H1 (cell line): ENCODE results near the gene PTGIS. TPM values are rescaled to one million over a fixed set of nuclear protein-coding genes. Genes with fewer than 3 reads are reported as not detected.

ENCODE experiments used
- CTCF ChIA-PET: fragments of 300-600 bp; sonication (Branson Sonifier 250); formaldehyde crosslinking; loops from one replicate; lab custom pipeline; 2021; ENCODE audit not compliant: partially characterized antibody; lab: Charles Lee
- POLR2A ChIA-PET: fragments of 300-600 bp; sonication (Branson Sonifier 250); formaldehyde crosslinking; loops from one replicate; lab custom pipeline; 2021; ENCODE audit warnings: inconsistent platforms; ENCODE audit not compliant: partially characterized antibody; lab: Charles Lee
- DNase-seq, 2 experiments: peaks; one replicate each; pipeline versions ENCODE4 v3.0.0 to v3.0.0-alpha.2; 2010 to 2022; ENCODE audit warnings: low spot score in 2 of 2, low read depth in 1 of 2, mixed read lengths in 1 of 2
- FAIRE-seq: peaks from 2 replicates; lab custom pipeline; 2011; peaks lifted over from hg19 to GRCh38; lab: Jason Lieb, UNC
- H2AFZ ChIP-seq: 2 replicates; pipeline ENCODE4 v1.8.1; 2012; ENCODE audit warnings: low read length, inconsistent platforms
- H2AK5ac ChIP-seq: 2 replicates; pipeline ENCODE4 v1.6.1; 2013; ENCODE audit warnings: low read depth, low read length
- H2BK120ac ChIP-seq: replicated peaks from 2 replicates; pipeline ENCODE3; 2013; ENCODE audit warnings: low read depth, low read length, inconsistent platforms
- H2BK12ac ChIP-seq: 2 replicates; pipeline ENCODE4 v1.6.1; 2013; ENCODE audit warnings: low read depth, low read length
- H2BK15ac ChIP-seq: 2 replicates; pipeline ENCODE4 v1.6.1; 2013; ENCODE audit warnings: low read length
- H2BK20ac ChIP-seq: 2 replicates; pipeline ENCODE4 v1.6.1; 2013; ENCODE audit warnings: low read length
- H2BK5ac ChIP-seq: 2 replicates; pipeline ENCODE4 v1.6.1; 2013; ENCODE audit warnings: low read depth, low read length
- H3K14ac ChIP-seq: 2 replicates; pipeline ENCODE4 v1.6.1; 2013; ENCODE audit warnings: inconsistent platforms; ENCODE audit not compliant: insufficient read length
- H3K18ac ChIP-seq: 2 replicates; pipeline ENCODE4 v1.6.1; 2013; ENCODE audit warnings: low read length; ENCODE audit errors: extremely low read depth
- H3K23ac ChIP-seq: 2 replicates; pipeline ENCODE4 v1.6.1; 2013; ENCODE audit warnings: inconsistent platforms; ENCODE audit not compliant: insufficient read length
- H3K23me2 ChIP-seq: 2 replicates; pipeline ENCODE4 v1.6.1; 2013; ENCODE audit warnings: low read depth, low read length
- H3K27ac ChIP-seq: 2 replicates; pipeline ENCODE4 v1.6.1; 2011; ENCODE audit warnings: low read depth, low read length, inconsistent platforms
- H3K27me3 ChIP-seq, 4 experiments: replicated peaks in 1 of 4; 1 replicate in 1 of 4; 2 replicates in 3 of 4; pipeline versions ENCODE4 v1.6.1 to v1.8.1; 2011 to 2013; ENCODE audit warnings: low read length in 3 of 4, mild to moderate bottlenecking in 3 of 4, inconsistent platforms in 2 of 4, mixed read lengths in 2 of 4, moderate library complexity in 1 of 4; ENCODE audit not compliant: control insufficient read depth in 3 of 4, insufficient read depth in 3 of 4; ENCODE audit errors: extremely low read depth in 1 of 4
- H3K36me3 ChIP-seq, 4 experiments: 2 replicates each; pipeline versions ENCODE4 v1.6.1 to v1.8.1; 2011 to 2013; ENCODE audit warnings: mild to moderate bottlenecking in 4 of 4, low read length in 3 of 4, moderate library complexity in 2 of 4, control low read depth in 1 of 4, inconsistent platforms in 1 of 4; ENCODE audit not compliant: insufficient read depth in 4 of 4, control insufficient read depth in 2 of 4
- H3K4ac ChIP-seq: replicated peaks from 2 replicates; pipeline ENCODE3; 2013; ENCODE audit warnings: low read length, low read depth, mixed read lengths, inconsistent platforms; ENCODE audit not compliant: insufficient read length
- H3K4me1 ChIP-seq, 4 experiments: replicated peaks in 1 of 4; 1 replicate in 1 of 4; 2 replicates in 3 of 4; pipeline versions ENCODE4 v1.6.1 to v1.8.1; 2011 to 2013; ENCODE audit warnings: low read length in 3 of 4, inconsistent platforms in 2 of 4, mixed read lengths in 1 of 4; ENCODE audit not compliant: insufficient read depth in 4 of 4, control insufficient read depth in 3 of 4
- H3K4me2 ChIP-seq, 2 experiments: 2 replicates each; pipeline versions ENCODE4 v1.6.1 to v1.8.1; 2011 to 2013; ENCODE audit warnings: low read depth in 2 of 2, low read length in 2 of 2, control low read depth in 1 of 2, inconsistent platforms in 1 of 2, mild to moderate bottlenecking in 1 of 2; ENCODE audit not compliant: insufficient read depth in 1 of 2
- H3K4me3 ChIP-seq, 4 experiments: fragments of 200-600, 300-600 bp in 1 of 4; sonication (generic), shearing (Covaris generic), sonication (Bioruptor Twin) in 1 of 4; 2 replicates each; pipeline versions ENCODE4 v1.5.1 to v1.8.1; 2011 to 2016; ENCODE audit warnings: low read length in 4 of 4, low read depth in 3 of 4, control low read depth in 2 of 4, inconsistent platforms in 2 of 4, mild to moderate bottlenecking in 2 of 4, mixed read lengths in 1 of 4, moderate library complexity in 1 of 4; ENCODE audit not compliant: insufficient read depth in 2 of 4; ENCODE audit errors: extremely low read depth in 1 of 4
- H3K56ac ChIP-seq: replicated peaks from 2 replicates; pipeline ENCODE3; 2013; ENCODE audit warnings: low read depth, mild to moderate bottlenecking, mixed read lengths, low read length, inconsistent platforms; ENCODE audit not compliant: insufficient read length
- H3K79me1 ChIP-seq: 2 replicates; pipeline ENCODE4 v1.6.1; 2013; ENCODE audit warnings: low read depth, low read length, control low read depth
- H3K79me2 ChIP-seq, 2 experiments: 2 replicates each; pipeline versions ENCODE4 v1.6.1 to v1.8.1; 2012 to 2013; ENCODE audit warnings: low read length in 2 of 2, mild to moderate bottlenecking in 2 of 2, inconsistent platforms in 1 of 2; ENCODE audit not compliant: insufficient read depth in 2 of 2, control insufficient read depth in 1 of 2
- H3K9ac ChIP-seq, 4 experiments: replicated peaks in 1 of 4; 1 replicate in 1 of 4; 2 replicates in 3 of 4; pipeline versions ENCODE4 v1.6.1 to v1.8.1; 2011 to 2013; ENCODE audit warnings: low read depth in 3 of 4, low read length in 3 of 4, control low read depth in 2 of 4, mild to moderate bottlenecking in 2 of 4, moderate library complexity in 2 of 4, inconsistent platforms in 1 of 4; ENCODE audit errors: extremely low read depth in 1 of 4
- H3K9me3 ChIP-seq, 2 experiments: 2 replicates each; pipeline versions ENCODE4 v1.6.1 to v1.8.1; 2012 to 2013; ENCODE audit warnings: mild to moderate bottlenecking in 2 of 2, moderate library complexity in 2 of 2, control low read depth in 1 of 2, inconsistent platforms in 1 of 2, low read depth in 1 of 2, low read length in 1 of 2, mixed read lengths in 1 of 2; ENCODE audit not compliant: insufficient read depth in 2 of 2
- H4K20me1 ChIP-seq, 2 experiments: replicated peaks in 1 of 2; 2 replicates each; pipeline versions ENCODE3 to v1.8.1; 2011 to 2013; ENCODE audit warnings: inconsistent platforms in 2 of 2, low read length in 2 of 2, mild to moderate bottlenecking in 1 of 2; ENCODE audit not compliant: insufficient read depth in 2 of 2, control insufficient read depth in 1 of 2
- H4K5ac ChIP-seq: 2 replicates; pipeline ENCODE4 v1.6.1; 2013; ENCODE audit warnings: low read length, low read depth, mixed read lengths, inconsistent platforms; ENCODE audit not compliant: insufficient read length
- H4K8ac ChIP-seq: 2 replicates; pipeline ENCODE4 v1.8.0; 2013; ENCODE audit warnings: mild to moderate bottlenecking, moderate library complexity, low read length, inconsistent platforms; ENCODE audit not compliant: insufficient read depth; ENCODE audit errors: extremely low read depth
- H4K91ac ChIP-seq: replicated peaks from 2 replicates; pipeline ENCODE3; 2013; ENCODE audit warnings: low read length, mixed read lengths, inconsistent platforms; ENCODE audit not compliant: insufficient read length
- BACH1 ChIP-seq: IDR thresholded peaks from 2 replicates; pipeline ENCODE4 v1.6.1; 2012; ENCODE audit warnings: low read length, improper control_type of control experiment
- BCL11A ChIP-seq, 2 experiments: IDR thresholded peaks; one replicate each; pipeline ENCODE4 v1.6.1; 2011; ENCODE audit warnings: low read depth in 2 of 2, low read length in 2 of 2, mild to moderate bottlenecking in 2 of 2
- CBX8 ChIP-seq: fragments of 300-800, 300-1000 bp; sonication (generic); IDR thresholded peaks from 2 replicates; pipeline ENCODE4 v1.7.1; 2016; ENCODE audit warnings: low read depth, low read length, borderline replicate concordance
- CTBP2 ChIP-seq: IDR thresholded peaks from 2 replicates; pipeline ENCODE4 v1.7.0; 2011; ENCODE audit warnings: borderline replicate concordance, mild to moderate bottlenecking, moderate library complexity, mixed read lengths, low read length; ENCODE audit not compliant: insufficient read depth, insufficient read length
- JUN ChIP-seq: IDR thresholded peaks from 2 replicates; pipeline ENCODE4 v1.6.1; 2011; ENCODE audit warnings: low read depth, mild to moderate bottlenecking, improper control_type of control experiment, low read length
- POLR2AphosphoS5 ChIP-seq: IDR thresholded peaks from 2 replicates; pipeline ENCODE4 v1.6.1; 2011; ENCODE audit warnings: low read depth, low read length
- SIN3A ChIP-seq, 2 experiments: IDR thresholded peaks in 1 of 2; conservative IDR thresholded peaks in 1 of 2; 2 replicates each; pipeline ENCODE4 v1.6.1; 2011 to 2012; ENCODE audit warnings: low read length in 2 of 2, improper control_type of control experiment in 1 of 2, low read depth in 1 of 2, mild to moderate bottlenecking in 1 of 2
- TBP ChIP-seq: IDR thresholded peaks from 2 replicates; pipeline ENCODE4 v1.6.1; 2011; ENCODE audit warnings: low read depth, low read length, improper control_type of control experiment
- WGBS, 2 experiments: shearing (Covaris generic) in 1 of 2; methylation state at CpG; one replicate each; pipeline versions ENCODE4 v1.1.6 to v1.1.7; 2013 to 2015; ENCODE audit warnings: low lambda C conversion rate in 2 of 2, mixed read lengths in 2 of 2, inconsistent platforms in 1 of 2, low coverage in 1 of 2, missing lambda C conversion rate in 1 of 2; ENCODE audit not compliant: insufficient replicate concordance in 2 of 2, insufficient coverage in 1 of 2, insufficient read length in 1 of 2; ENCODE audit errors: extremely low coverage in 1 of 2, missing lambda C conversion rate in 1 of 2; 5-methylcytosine and 5-hydroxymethylcytosine counted together
- polyA plus RNA-seq, 7 experiments: library from polyadenylated mRNA; depleted of rRNA in 3 of 7; stranded (reverse) in 5 of 7; unstranded in 2 of 7; fragments of >200 nt in 5 of 7; fragments of 200-250 nt in 2 of 7; gene quantifications; 1 replicate in 5 of 7; 2 replicates in 1 of 7; 4 replicates in 1 of 7; pipeline versions ENCODE4 v1.2.1 to v1.2.3, GENCODE V29; 2011 to 2013; ENCODE audit warnings: missing spikeins in 2 of 7, mixed read lengths in 2 of 7
- total RNA-seq: library from RNA; stranded (reverse); fragmentation: NEBNext Ultra II Directional; extraction: Animal tissue kit (Norgen Biotek cat#: 25700); gene quantifications from 2 replicates; pipeline ENCODE4 v1.2.1, GENCODE V29; 2021
- TF ChIP-seq, protein P1 (sequence below): IDR thresholded peaks from 2 replicates; pipeline ENCODE4 v1.6.1; 2011; ENCODE audit warnings: low read length, improper control_type of control experiment
- TF ChIP-seq, protein P2 (sequence below): IDR thresholded peaks from 2 replicates; pipeline ENCODE4 v1.6.1; 2012; ENCODE audit warnings: low read length, inconsistent platforms

PTGIS gene
- total and polyA plus RNA-seq, 2 of the 8 experiments (the other 6 are each of a cell fraction or from before 2014, with no cell fraction given): 29.9 to 35.5 TPM

DNA sequence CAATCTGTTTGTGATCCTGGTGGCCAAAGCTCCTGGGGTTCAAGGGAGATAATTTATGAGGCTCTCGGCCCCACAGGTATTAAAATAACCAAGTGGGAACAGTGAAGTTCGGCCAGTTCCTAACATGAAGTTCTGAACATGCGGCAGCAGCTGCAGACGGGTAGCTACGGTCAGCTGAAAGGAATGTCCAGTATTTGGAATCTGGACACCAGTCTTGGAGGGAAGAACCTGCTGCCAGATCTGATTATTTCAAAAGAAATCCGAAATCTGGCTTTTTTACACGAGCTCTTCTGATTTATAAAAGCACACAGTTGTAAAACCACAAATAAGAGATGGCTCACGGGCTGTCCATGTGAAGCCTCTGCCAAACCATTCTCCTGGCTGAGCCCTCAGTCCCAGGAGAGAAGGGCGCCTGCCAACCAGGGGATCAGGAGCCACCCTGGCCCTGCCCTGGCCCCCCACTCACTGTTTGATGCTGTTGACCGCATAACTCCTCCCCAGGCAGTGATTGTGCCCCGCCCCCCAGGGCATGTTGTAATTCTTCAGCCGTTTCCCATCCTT lies 57.3 kb downstream of the PTGIS start:
- 94% methylated on average over 12 of the region's 12 CpGs; no CpG with 5 or more reads in 1 of the 2 experiments for WGBS, 2 experiments
- no peaks in the 10 kb centered on the region for H3K9me3 ChIP-seq
- no peaks in the 10 kb centered on the region for H3K79me2 ChIP-seq
- TF ChIP-seq CTBP2: no peak
- no peak for TF ChIP-seq BACH1
- no peak for TF ChIP-seq SIN3A (conservative IDR thresholded peaks at IDR 0.05 in 1 of 2, IDR thresholded peaks at IDR 0.05 in 1 of 2; ENCODE audit: low read depth in 1 of 2, low read length in 2 of 2)
- no peak for TF ChIP-seq TBP
- TF ChIP-seq, protein P1, sequence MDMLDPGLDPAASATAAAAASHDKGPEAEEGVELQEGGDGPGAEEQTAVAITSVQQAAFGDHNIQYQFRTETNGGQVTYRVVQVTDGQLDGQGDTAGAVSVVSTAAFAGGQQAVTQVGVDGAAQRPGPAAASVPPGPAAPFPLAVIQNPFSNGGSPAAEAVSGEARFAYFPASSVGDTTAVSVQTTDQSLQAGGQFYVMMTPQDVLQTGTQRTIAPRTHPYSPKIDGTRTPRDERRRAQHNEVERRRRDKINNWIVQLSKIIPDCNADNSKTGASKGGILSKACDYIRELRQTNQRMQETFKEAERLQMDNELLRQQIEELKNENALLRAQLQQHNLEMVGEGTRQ: no peak
- no peak for TF ChIP-seq POLR2AphosphoS5
- TF ChIP-seq CBX8: no peak
- TF ChIP-seq JUN: no peak
- TF ChIP-seq BCL11A (IDR thresholded peaks at IDR 0.05; ENCODE audit: low read depth in 2 of 2, low read length in 2 of 2): no peak
- TF ChIP-seq, protein P2, sequence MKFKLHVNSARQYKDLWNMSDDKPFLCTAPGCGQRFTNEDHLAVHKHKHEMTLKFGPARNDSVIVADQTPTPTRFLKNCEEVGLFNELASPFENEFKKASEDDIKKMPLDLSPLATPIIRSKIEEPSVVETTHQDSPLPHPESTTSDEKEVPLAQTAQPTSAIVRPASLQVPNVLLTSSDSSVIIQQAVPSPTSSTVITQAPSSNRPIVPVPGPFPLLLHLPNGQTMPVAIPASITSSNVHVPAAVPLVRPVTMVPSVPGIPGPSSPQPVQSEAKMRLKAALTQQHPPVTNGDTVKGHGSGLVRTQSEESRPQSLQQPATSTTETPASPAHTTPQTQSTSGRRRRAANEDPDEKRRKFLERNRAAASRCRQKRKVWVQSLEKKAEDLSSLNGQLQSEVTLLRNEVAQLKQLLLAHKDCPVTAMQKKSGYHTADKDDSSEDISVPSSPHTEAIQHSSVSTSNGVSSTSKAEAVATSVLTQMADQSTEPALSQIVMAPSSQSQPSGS: no peak

More for the DNA sequence above, 57.3 kb downstream of the PTGIS start:
- no peak overlapping the region for H2BK20ac ChIP-seq
- no peak overlapping the region for H3K4ac ChIP-seq
- H3K79me1 ChIP-seq: no peaks in the 10 kb centered on the region
- no peak overlapping the region for H2AFZ ChIP-seq
- no peak overlapping the region for H3K9ac ChIP-seq
- H3K23me2 ChIP-seq: peaks cover 9% of the 10 kb centered on the region; the same call in 1 of the 2 replicates
- H4K5ac ChIP-seq: no peak overlapping the region
- no peak overlapping the region for H3K56ac ChIP-seq
- peaks cover 4 to 15% (median 8%) of the 10 kb centered on the region in 4 experiments; a peak in 6 of 8 replicates for H3K36me3 ChIP-seq
- H2BK120ac ChIP-seq: no peak overlapping the region
- ChIA-PET CTCF (interaction anchor here (0.6 to 8.1 kb wide), 13 partner anchors 11 to 181 kb away, joined by 3 to 88 read pairs (median 5); partner anchors contain the start of gene KCNB1), POLR2A (interaction anchor here (1.2 kb wide), 1 partner anchor 16 kb away, joined by 3 read pairs; no protein-coding TSS in a partner anchor)
- no peak overlapping the region for H4K8ac ChIP-seq
- no peak overlapping the region for H2BK5ac ChIP-seq
- no peak overlapping the region for H3K18ac ChIP-seq
- H3K27me3 ChIP-seq: no peaks in the 10 kb centered on the region
- no peak overlapping the region for H4K91ac ChIP-seq
- H3K14ac ChIP-seq: no peak overlapping the region
- H3K23ac ChIP-seq: no peak overlapping the region
- no peak overlapping the region for H2BK15ac ChIP-seq
- H3K4me3 ChIP-seq: no peak overlapping the region
- no peak overlapping the region for H3K27ac ChIP-seq
- FAIRE-seq (no peak), DNase-seq (no peak)
- peaks cover 0 to 9% of the 10 kb centered on the region in 2 experiments for H4K20me1 ChIP-seq
- no peak overlapping the region for H2BK12ac ChIP-seq
- no peaks in the 10 kb centered on the region for H3K4me1 ChIP-seq
- H2AK5ac ChIP-seq: no peak overlapping the region
- no peak overlapping the region for H3K4me2 ChIP-seq
